Liver (tissue), 9 donors: ENCODE data around the gene CD79A. TPM values are rescaled to one million over a fixed set of nuclear protein-coding genes. Genes with fewer than 3 reads are reported as not detected.

Source experiments
- DNase-seq: peaks from one replicate; pipeline ENCODE4 v3.0.0-alpha.2; 2017; ENCODE audit warnings: low spot score
- H3K27ac ChIP-seq, 2 donors: one replicate each; pipeline ENCODE4 v1.7.0; 2013; ENCODE audit warnings: inconsistent platforms in 2 of 2, low read length in 2 of 2, control low read depth in 1 of 2, low read depth in 1 of 2, mild to moderate bottlenecking in 1 of 2
- H3K27me3 ChIP-seq, 4 donors: one replicate each; pipeline versions ENCODE4 v1.6.1 to v1.7.0; 2013; ENCODE audit warnings: low read length in 3 of 4, inconsistent platforms in 1 of 4, mild to moderate bottlenecking in 1 of 4, moderate library complexity in 1 of 4; ENCODE audit not compliant: control insufficient read depth in 4 of 4, insufficient read depth in 4 of 4
- H3K36me3 ChIP-seq, 4 donors: one replicate each; pipeline versions ENCODE4 v1.6.1 to v1.7.0; 2013; ENCODE audit warnings: low read length in 3 of 4, mild to moderate bottlenecking in 3 of 4, low read depth in 1 of 4, moderate library complexity in 1 of 4; ENCODE audit not compliant: control insufficient read depth in 4 of 4, insufficient read depth in 3 of 4
- H3K4me1 ChIP-seq, 4 donors: one replicate each; pipeline versions ENCODE4 v1.6.1 to v1.7.0; 2013; ENCODE audit warnings: low read length in 3 of 4, mild to moderate bottlenecking in 3 of 4, moderate library complexity in 1 of 4; ENCODE audit not compliant: control insufficient read depth in 4 of 4, insufficient read depth in 4 of 4
- H3K4me3 ChIP-seq, 3 donors: one replicate each; pipeline versions ENCODE4 v1.6.1 to v1.7.0; 2013; ENCODE audit warnings: low read length in 3 of 3, control low read depth in 1 of 3, low read depth in 1 of 3, mild to moderate bottlenecking in 1 of 3
- H3K9ac ChIP-seq, 2 donors: one replicate each; pipeline ENCODE4 v1.7.0; 2013; ENCODE audit warnings: low read length in 2 of 2, mild to moderate bottlenecking in 2 of 2, moderate library complexity in 2 of 2, control low read depth in 1 of 2, low read depth in 1 of 2
- H3K9me3 ChIP-seq, 4 donors: one replicate each; pipeline versions ENCODE4 v1.6.1 to v1.7.0; 2013; ENCODE audit warnings: low read length in 3 of 4; ENCODE audit not compliant: control insufficient read depth in 4 of 4
- ATF3 ChIP-seq: IDR thresholded peaks from 2 replicates; pipeline ENCODE4 v1.6.1; 2016; ENCODE audit warnings: antibody characterized with exemption
- FOXA1 ChIP-seq: IDR thresholded peaks from 2 replicates; pipeline ENCODE4 v1.6.1; 2016; ENCODE audit warnings: antibody characterized with exemption
- FOXA2 ChIP-seq: IDR thresholded peaks from 2 replicates; pipeline ENCODE4 v1.6.1; 2016; ENCODE audit warnings: antibody characterized with exemption
- GABPA ChIP-seq, 2 donors: IDR thresholded peaks in 1 of 2; conservative IDR thresholded peaks in 1 of 2; 2 replicates each; pipeline ENCODE4 v1.6.1; 2016; ENCODE audit warnings: antibody characterized with exemption in 2 of 2, mild to moderate bottlenecking in 1 of 2, moderate library complexity in 1 of 2
- HNF4A ChIP-seq, 2 donors: conservative IDR thresholded peaks; 2 replicates each; pipeline ENCODE4 v1.6.1; 2016; ENCODE audit warnings: antibody characterized with exemption in 2 of 2, mild to moderate bottlenecking in 2 of 2
- HNF4G ChIP-seq: IDR thresholded peaks from 2 replicates; pipeline ENCODE4 v1.6.1; 2016; ENCODE audit warnings: antibody characterized with exemption
- JUND ChIP-seq, 2 donors: IDR thresholded peaks; 2 replicates each; pipeline ENCODE4 v1.6.1; 2016; ENCODE audit warnings: antibody characterized with exemption in 2 of 2
- NR2F2 ChIP-seq: IDR thresholded peaks from 2 replicates; pipeline ENCODE4 v1.6.1; 2016; ENCODE audit warnings: antibody characterized with exemption
- RAD21 ChIP-seq, 2 donors: IDR thresholded peaks; 2 replicates each; pipeline ENCODE4 v1.6.1; 2016; ENCODE audit warnings: antibody characterized with exemption in 2 of 2, mild to moderate bottlenecking in 2 of 2
- RXRA ChIP-seq, 2 donors: IDR thresholded peaks; 2 replicates each; pipeline ENCODE4 v1.6.1; 2017 to 2018; ENCODE audit warnings: antibody characterized with exemption in 2 of 2, mild to moderate bottlenecking in 1 of 2
- SP1 ChIP-seq: IDR thresholded peaks from 2 replicates; pipeline ENCODE4 v1.6.1; 2018; ENCODE audit warnings: antibody characterized with exemption, mild to moderate bottlenecking
- TAF1 ChIP-seq: conservative IDR thresholded peaks from 2 replicates; pipeline ENCODE4 v1.6.1; 2016; ENCODE audit warnings: antibody characterized with exemption, mild to moderate bottlenecking
- YY1 ChIP-seq: IDR thresholded peaks from 2 replicates; pipeline ENCODE4 v1.6.1; 2016; ENCODE audit warnings: antibody characterized with exemption, mild to moderate bottlenecking
- WGBS: extraction: QIAGEN DNeasy Blood & Tissue Kit; methylation state at CpG from one replicate; pipeline ENCODE4 v1.1.7; 2013; 5-methylcytosine and 5-hydroxymethylcytosine counted together
- polyA plus RNA-seq, 2 donors: library from polyadenylated mRNA; stranded (reverse) in 1 of 2; unstranded in 1 of 2; fragments of 200-250 nt in 1 of 2; fragments of >200 nt in 1 of 2; fragmentation: Nextera tagmentation in 1 of 2; extraction: Ambion mirVana in 1 of 2; gene quantifications; one replicate each; pipeline versions ENCODE4 v1.2.1 to v1.2.3, GENCODE V29; 2013 to 2015
- total RNA-seq, 2 donors: library from RNA; depleted of rRNA; stranded (reverse); fragments of >200 nt; gene quantifications; one replicate each; pipeline ENCODE4 v1.2.3, GENCODE V29; 2014
- TF ChIP-seq, protein P1 (sequence below): IDR thresholded peaks from 2 replicates; pipeline ENCODE4 v1.6.1; 2016; ENCODE audit warnings: antibody characterized with exemption, mild to moderate bottlenecking
- TF ChIP-seq, protein P2 (sequence below): IDR thresholded peaks from 2 replicates; pipeline ENCODE4 v1.6.1; 2016; ENCODE audit warnings: antibody characterized with exemption
- TF ChIP-seq, protein P3 (sequence below): IDR thresholded peaks from 2 replicates; pipeline ENCODE4 v1.6.1; 2016; ENCODE audit warnings: antibody characterized with exemption
- donor health status: healthy.
- donor health status: healthy.
- donor health status: healthy.
- donor health status: healthy.
- donor health status: healthy.

CD79A gene
- total and polyA plus RNA-seq, 4 donors: 0.43 to 5.0 (median 2.0) TPM

GRCh38 chr19:41851456-41851855 is 25.6 kb upstream of the CD79A start:
- H3K4me1 ChIP-seq: no peaks in the 10 kb centered on the region
- no peak overlapping the region for H3K27ac ChIP-seq
- peaks cover 0 to 2% (median 0%) of the 10 kb centered on the region in 4 donors for H3K27me3 ChIP-seq
- no peak overlapping the region for H3K4me3 ChIP-seq
- no peaks in the 10 kb centered on the region for H3K36me3 ChIP-seq
- DNase-seq: no peak
- no peaks in the 10 kb centered on the region for H3K9me3 ChIP-seq
- TF ChIP-seq, protein P1, sequence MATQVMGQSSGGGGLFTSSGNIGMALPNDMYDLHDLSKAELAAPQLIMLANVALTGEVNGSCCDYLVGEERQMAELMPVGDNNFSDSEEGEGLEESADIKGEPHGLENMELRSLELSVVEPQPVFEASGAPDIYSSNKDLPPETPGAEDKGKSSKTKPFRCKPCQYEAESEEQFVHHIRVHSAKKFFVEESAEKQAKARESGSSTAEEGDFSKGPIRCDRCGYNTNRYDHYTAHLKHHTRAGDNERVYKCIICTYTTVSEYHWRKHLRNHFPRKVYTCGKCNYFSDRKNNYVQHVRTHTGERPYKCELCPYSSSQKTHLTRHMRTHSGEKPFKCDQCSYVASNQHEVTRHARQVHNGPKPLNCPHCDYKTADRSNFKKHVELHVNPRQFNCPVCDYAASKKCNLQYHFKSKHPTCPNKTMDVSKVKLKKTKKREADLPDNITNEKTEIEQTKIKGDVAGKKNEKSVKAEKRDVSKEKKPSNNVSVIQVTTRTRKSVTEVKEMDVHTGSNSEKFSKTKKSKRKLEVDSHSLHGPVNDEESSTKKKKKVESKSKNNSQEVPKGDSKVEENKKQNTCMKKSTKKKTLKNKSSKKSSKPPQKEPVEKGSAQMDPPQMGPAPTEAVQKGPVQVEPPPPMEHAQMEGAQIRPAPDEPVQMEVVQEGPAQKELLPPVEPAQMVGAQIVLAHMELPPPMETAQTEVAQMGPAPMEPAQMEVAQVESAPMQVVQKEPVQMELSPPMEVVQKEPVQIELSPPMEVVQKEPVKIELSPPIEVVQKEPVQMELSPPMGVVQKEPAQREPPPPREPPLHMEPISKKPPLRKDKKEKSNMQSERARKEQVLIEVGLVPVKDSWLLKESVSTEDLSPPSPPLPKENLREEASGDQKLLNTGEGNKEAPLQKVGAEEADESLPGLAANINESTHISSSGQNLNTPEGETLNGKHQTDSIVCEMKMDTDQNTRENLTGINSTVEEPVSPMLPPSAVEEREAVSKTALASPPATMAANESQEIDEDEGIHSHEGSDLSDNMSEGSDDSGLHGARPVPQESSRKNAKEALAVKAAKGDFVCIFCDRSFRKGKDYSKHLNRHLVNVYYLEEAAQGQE: no peak
- TF ChIP-seq TAF1 (no peak), FOXA2 (no peak), NR2F2 (no peak), YY1 (no peak), FOXA1 (no peak), RAD21 (IDR thresholded peaks at IDR 0.05) (no peak), GABPA (IDR thresholded peaks at IDR 0.05 in 1 of 2, conservative IDR thresholded peaks at IDR 0.05 in 1 of 2) (no peak), ATF3 (no peak), JUND (IDR thresholded peaks at IDR 0.05) (no peak), SP1 (no peak), HNF4G (no peak), HNF4A (conservative IDR thresholded peaks at IDR 0.05) (no peak), RXRA (IDR thresholded peaks at IDR 0.05) (no peak)
- TF ChIP-seq, protein P2, sequence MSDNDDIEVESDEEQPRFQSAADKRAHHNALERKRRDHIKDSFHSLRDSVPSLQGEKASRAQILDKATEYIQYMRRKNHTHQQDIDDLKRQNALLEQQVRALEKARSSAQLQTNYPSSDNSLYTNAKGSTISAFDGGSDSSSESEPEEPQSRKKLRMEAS: no peak
- TF ChIP-seq, protein P3, sequence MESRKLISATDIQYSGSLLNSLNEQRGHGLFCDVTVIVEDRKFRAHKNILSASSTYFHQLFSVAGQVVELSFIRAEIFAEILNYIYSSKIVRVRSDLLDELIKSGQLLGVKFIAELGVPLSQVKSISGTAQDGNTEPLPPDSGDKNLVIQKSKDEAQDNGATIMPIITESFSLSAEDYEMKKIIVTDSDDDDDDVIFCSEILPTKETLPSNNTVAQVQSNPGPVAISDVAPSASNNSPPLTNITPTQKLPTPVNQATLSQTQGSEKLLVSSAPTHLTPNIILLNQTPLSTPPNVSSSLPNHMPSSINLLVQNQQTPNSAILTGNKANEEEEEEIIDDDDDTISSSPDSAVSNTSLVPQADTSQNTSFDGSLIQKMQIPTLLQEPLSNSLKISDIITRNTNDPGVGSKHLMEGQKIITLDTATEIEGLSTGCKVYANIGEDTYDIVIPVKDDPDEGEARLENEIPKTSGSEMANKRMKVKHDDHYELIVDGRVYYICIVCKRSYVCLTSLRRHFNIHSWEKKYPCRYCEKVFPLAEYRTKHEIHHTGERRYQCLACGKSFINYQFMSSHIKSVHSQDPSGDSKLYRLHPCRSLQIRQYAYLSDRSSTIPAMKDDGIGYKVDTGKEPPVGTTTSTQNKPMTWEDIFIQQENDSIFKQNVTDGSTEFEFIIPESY: no peak
- H3K9ac ChIP-seq: no peak overlapping the region
- 38% methylated on average over 4 of the region's 4 CpGs for WGBS

GRCh38 chr19:41853344-41853743 is 23.7 kb upstream of the CD79A start:
- 60% methylated on average over 2 of the region's 2 CpGs for WGBS
- Histone ChIP-seq H3K9ac (no peak overlapping the region), H3K4me1 (no peaks in the 10 kb centered on the region), H3K27me3 (peaks cover 0 to 2% (median 0%) of the 10 kb centered on the region in 4 donors), H3K27ac (no peak overlapping the region), H3K36me3 (no peaks in the 10 kb centered on the region), H3K9me3 (no peaks in the 10 kb centered on the region), H3K4me3 (no peak overlapping the region)
- DNase-seq: no peak
- TF ChIP-seq HNF4A (conservative IDR thresholded peaks at IDR 0.05) (no peak), FOXA1 (no peak), SP1 (no peak)
